Gastrocnemius medialis (tissue), 4 donors: Measurements from ENCODE around the gene NOL12. TPM values are rescaled to one million over a fixed set of nuclear protein-coding genes. Genes with fewer than 3 reads are reported as not detected.

Experiments
- ATAC-seq, 2 donors: fragments of 150-250 bp; one replicate each; pipeline ENCODE4 v1.9.1; 2016
- DNase-seq, 2 donors: peaks; one replicate each; pipeline ENCODE4 v3.0.0-alpha.2; 2019
- H3K27ac ChIP-seq, 4 donors: fragments of 200-600 bp; sonication (generic); 1 replicate in 1 of 4; 2 replicates in 3 of 4; pipeline ENCODE4 v1.5.1; 2016 to 2018; ENCODE audit warnings: mild to moderate bottlenecking in 2 of 4, moderate library complexity in 1 of 4
- H3K27me3 ChIP-seq, 3 donors: fragments of 200-600 bp; sonication (generic) in 2 of 3; 1 replicate in 1 of 3; 2 replicates in 2 of 3; pipeline versions ENCODE4 v1.5.1 to v1.6.0; 2016 to 2019; ENCODE audit warnings: mild to moderate bottlenecking in 1 of 3, moderate library complexity in 1 of 3
- H3K36me3 ChIP-seq, 2 donors: fragments of 200-600 bp; sonication (generic) in 1 of 2; one replicate each; pipeline ENCODE4 v1.5.1; 2017 to 2018
- H3K4me1 ChIP-seq, 2 donors: fragments of 200-600 bp; sonication (generic) in 1 of 2; one replicate each; pipeline ENCODE4 v1.5.1; 2016 to 2017; ENCODE audit warnings: mild to moderate bottlenecking in 2 of 2
- H3K4me3 ChIP-seq, 4 donors: fragments of 200-600 bp; sonication (generic) in 3 of 4; 1 replicate in 1 of 4; 2 replicates in 3 of 4; pipeline ENCODE4 v1.5.1; 2016 to 2019; ENCODE audit warnings: mild to moderate bottlenecking in 2 of 4
- H3K9me3 ChIP-seq, 3 donors: fragments of 200-600 bp; sonication (generic) in 2 of 3; 1 replicate in 1 of 3; 2 replicates in 2 of 3; pipeline ENCODE4 v1.5.1; 2016 to 2019
- POLR2A ChIP-seq, 2 donors: fragments of 450-650 bp; IDR thresholded peaks; one replicate each; pipeline ENCODE4 v1.6.1; 2017; ENCODE audit warnings: antibody characterized with exemption in 2 of 2, mild to moderate bottlenecking in 2 of 2, moderate library complexity in 2 of 2
- in situ Hi-C, 4 donors: fragments of 200-750 bp; cut with MboI; loops; one replicate each; pipeline versions ENCODE4 v1.15.0 to v1.8.0; 2017; ENCODE audit warnings: low sequenced_read_pairs in 4 of 4
- intact Hi-C: fragments of 100-400 bp; cut with DNase I; formaldehyde crosslinking; loops from one replicate; pipeline ENCODE4 v1.15.1; 2023; ENCODE audit warnings: low total_unique reads
- total RNA-seq, 4 donors: library from RNA; depleted of rRNA; stranded (reverse); fragments of >200 nt; gene quantifications; one replicate each; pipeline versions ENCODE4 v1.1.0 to v1.2.3, GENCODE V29; 2016
- TF ChIP-seq, protein P1 (sequence below), 5 experiments: fragments of 450-650 bp in 3 of 5; fragments of 200-600 bp in 2 of 5; sonication (generic) in 2 of 5; IDR thresholded peaks in 4 of 5; conservative IDR thresholded peaks in 1 of 5; 1 replicate in 4 of 5; 2 replicates in 1 of 5; pipeline ENCODE4 v1.5.1; 2016 to 2019; ENCODE audit warnings: antibody characterized with exemption in 5 of 5, mild to moderate bottlenecking in 3 of 5, moderate library complexity in 3 of 5

NOL12 gene
- total RNA-seq, 4 donors from 2014 or later = 10.0 to 21.7 (median 16.6) TPM

GRCh38 chr22:37697538-37697835, 11.3 kb downstream of the NOL12 start:
- in situ Hi-C loops = loop anchor here in 1 of 4 donors (10.0 kb wide), 1 partner anchor 73 kb away; no protein-coding TSS in a partner anchor
- TF ChIP-seq, protein P1, sequence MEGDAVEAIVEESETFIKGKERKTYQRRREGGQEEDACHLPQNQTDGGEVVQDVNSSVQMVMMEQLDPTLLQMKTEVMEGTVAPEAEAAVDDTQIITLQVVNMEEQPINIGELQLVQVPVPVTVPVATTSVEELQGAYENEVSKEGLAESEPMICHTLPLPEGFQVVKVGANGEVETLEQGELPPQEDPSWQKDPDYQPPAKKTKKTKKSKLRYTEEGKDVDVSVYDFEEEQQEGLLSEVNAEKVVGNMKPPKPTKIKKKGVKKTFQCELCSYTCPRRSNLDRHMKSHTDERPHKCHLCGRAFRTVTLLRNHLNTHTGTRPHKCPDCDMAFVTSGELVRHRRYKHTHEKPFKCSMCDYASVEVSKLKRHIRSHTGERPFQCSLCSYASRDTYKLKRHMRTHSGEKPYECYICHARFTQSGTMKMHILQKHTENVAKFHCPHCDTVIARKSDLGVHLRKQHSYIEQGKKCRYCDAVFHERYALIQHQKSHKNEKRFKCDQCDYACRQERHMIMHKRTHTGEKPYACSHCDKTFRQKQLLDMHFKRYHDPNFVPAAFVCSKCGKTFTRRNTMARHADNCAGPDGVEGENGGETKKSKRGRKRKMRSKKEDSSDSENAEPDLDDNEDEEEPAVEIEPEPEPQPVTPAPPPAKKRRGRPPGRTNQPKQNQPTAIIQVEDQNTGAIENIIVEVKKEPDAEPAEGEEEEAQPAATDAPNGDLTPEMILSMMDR (IDR thresholded peaks at IDR 0.05 in 4 of 5, conservative IDR thresholded peaks at IDR 0.05 in 1 of 5) = no peak
- TF ChIP-seq POLR2A (IDR thresholded peaks at IDR 0.05) = no peak
- Histone ChIP-seq H3K27me3 (no peaks in the 10 kb centered on the region), H3K27ac (no peak overlapping the region), H3K4me3 (no peak overlapping the region), H3K9me3 (no peaks in the 10 kb centered on the region), H3K36me3 (peaks cover 0 to 21% of the 10 kb centered on the region in 2 donors), H3K4me1 (peaks cover 7 to 11% of the 10 kb centered on the region in 2 donors)
- intact Hi-C loops = no loop called here
- ATAC-seq = no peak
- DNase-seq = no peak

- H3K9me3 ChIP-seq = no peaks in the 10 kb centered on the region
- H3K27me3 ChIP-seq = no peaks in the 10 kb centered on the region
- TF ChIP-seq, protein P1 (IDR thresholded peaks at IDR 0.05 in 4 of 5, conservative IDR thresholded peaks at IDR 0.05 in 1 of 5) = no peak
- no peak for TF ChIP-seq POLR2A (IDR thresholded peaks at IDR 0.05)
- DNase-seq (no peak), ATAC-seq (no peak)
- no peak overlapping the region for H3K4me3 ChIP-seq
- in situ Hi-C loops (no loop called here), intact Hi-C loops (no loop called here)
- H3K4me1 ChIP-seq = peaks cover 3 to 4% of the 10 kb centered on the region in 2 donors
- H3K27ac ChIP-seq = no peak overlapping the region
- H3K36me3 ChIP-seq = no peaks in the 10 kb centered on the region
Observed at GRCh38 chr22:37701141-37701786, 15.1 kb downstream of the NOL12 start.

DNA sequence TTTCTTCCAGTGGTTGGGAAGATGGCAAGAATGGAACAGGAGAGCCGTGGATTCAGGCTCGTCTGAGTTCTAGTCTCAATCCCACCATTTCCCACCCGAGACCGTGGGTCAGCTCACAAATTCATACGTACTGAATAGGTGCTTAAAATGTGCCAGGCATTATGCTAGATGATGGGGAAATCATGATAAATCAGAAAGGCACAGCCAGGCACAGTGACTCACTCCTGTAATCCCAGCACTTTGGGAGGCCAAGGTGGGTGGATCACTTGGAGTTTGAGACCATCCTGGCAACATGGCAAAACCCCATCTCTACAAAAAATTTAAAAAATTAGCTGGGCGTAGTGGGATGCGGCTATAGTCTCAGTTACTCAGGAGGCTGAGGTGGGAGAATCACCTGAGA, 17.8 kb downstream of the NOL12 start:
- H3K4me1 ChIP-seq = no peaks in the 10 kb centered on the region
- TF ChIP-seq, protein P1 (IDR thresholded peaks at IDR 0.05 in 4 of 5, conservative IDR thresholded peaks at IDR 0.05 in 1 of 5) = no peak
- no peak for TF ChIP-seq POLR2A (IDR thresholded peaks at IDR 0.05)
- DNase-seq (no peak), ATAC-seq (no peak)
- no peaks in the 10 kb centered on the region for H3K9me3 ChIP-seq
- H3K36me3 ChIP-seq = no peaks in the 10 kb centered on the region
- H3K27me3 ChIP-seq = no peaks in the 10 kb centered on the region
- in situ Hi-C loops = no loop called here
- no peak overlapping the region for H3K4me3 ChIP-seq
- intact Hi-C loops = no loop called here
- H3K27ac ChIP-seq = no peak overlapping the region

DNA sequence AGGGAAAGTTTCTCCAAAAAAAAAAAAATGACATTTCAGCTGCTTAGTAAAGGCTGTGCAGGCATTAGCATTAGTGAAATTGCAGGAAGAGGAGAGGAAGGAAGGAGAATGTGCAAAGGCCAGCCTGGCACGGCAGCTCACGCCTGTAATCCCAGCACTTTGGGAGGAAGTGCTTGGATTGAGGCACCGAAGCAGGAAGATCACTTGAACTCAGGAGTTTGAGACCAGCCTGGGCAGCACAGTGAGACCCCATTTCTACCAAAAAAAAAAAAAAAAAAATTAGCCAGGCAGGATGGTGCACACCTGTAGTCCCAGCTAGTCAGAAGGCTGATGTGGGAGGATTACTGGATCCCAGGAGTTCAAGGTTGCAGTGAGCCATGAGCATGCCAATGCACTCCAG, 18.5 kb downstream of the NOL12 start:
- intact Hi-C loops = no loop called here
- in situ Hi-C loops = no loop called here

More for the DNA sequence above, 18.5 kb downstream of the NOL12 start:
- no peak overlapping the region for H3K27ac ChIP-seq
- H3K4me1 ChIP-seq = no peaks in the 10 kb centered on the region
- DNase-seq (no peak), ATAC-seq (no peak)
- no peaks in the 10 kb centered on the region for H3K36me3 ChIP-seq
- H3K27me3 ChIP-seq = no peaks in the 10 kb centered on the region
- no peaks in the 10 kb centered on the region for H3K9me3 ChIP-seq
- TF ChIP-seq, protein P1 (IDR thresholded peaks at IDR 0.05 in 4 of 5, conservative IDR thresholded peaks at IDR 0.05 in 1 of 5) = no peak
- no peak for TF ChIP-seq POLR2A (IDR thresholded peaks at IDR 0.05)
- no peak overlapping the region for H3K4me3 ChIP-seq
